ENCODE data around the gene CHST11. TPM values are rescaled to one million over a fixed set of nuclear protein-coding genes. Genes with fewer than 3 reads are reported as not detected.

Gene CHST11
- total and polyA plus RNA-seq, 9 of the 15 experiments (the other 6 are each of a cell fraction or from before 2014, with no cell fraction given), result 2.3 to 38.7 (median 15.0) TPM

GRCh38 chr12:104478396-104479122 is 21.8 kb downstream of the CHST11 start (continued):
- TF ChIP-seq USF2 (CRISPR knock-in tag; IDR thresholded peaks at IDR 0.05), result no peak
- no peak for TF ChIP-seq ZBTB7A (IDR thresholded peaks at IDR 0.05; ENCODE audit: borderline replicate concordance, control insufficient read depth, low read depth, low read length)
- no peak for TF ChIP-seq CLOCK (CRISPR knock-in tag; IDR thresholded peaks at IDR 0.05; ENCODE audit: borderline replicate concordance)
- no peak for TF ChIP-seq CGGBP1 (CRISPR knock-in tag; IDR thresholded peaks at IDR 0.05)
- TF ChIP-seq ID3 (CRISPR knock-in tag; IDR thresholded peaks at IDR 0.05), result no peak
- TF ChIP-seq ID3 (tag; IDR thresholded peaks at IDR 0.05), result peak; percentile 15; the same call in 1 of the 2 replicates
- TF ChIP-seq THAP7 (CRISPR knock-in tag; IDR thresholded peaks at IDR 0.05), result no peak
- no peak for TF ChIP-seq E2F4 (CRISPR knock-in tag; IDR thresholded peaks at IDR 0.05; ENCODE audit: low read depth)
- TF ChIP-seq ZNF311 (CRISPR knock-in tag; IDR thresholded peaks at IDR 0.05), result no peak
- no peak for TF ChIP-seq HOMEZ (CRISPR knock-in tag; IDR thresholded peaks at IDR 0.05)
- peak; percentile 100 for TF ChIP-seq HMBOX1 (IDR thresholded peaks at IDR 0.05)
- no peak for TF ChIP-seq MEIS2 (IDR thresholded peaks at IDR 0.05; ENCODE audit: partially characterized antibody)
- TF ChIP-seq KLF16 (IDR thresholded peaks at IDR 0.05), result no peak
- TF ChIP-seq HES1 (IDR thresholded peaks at IDR 0.05; ENCODE audit: low read depth), result no peak
- no peak for TF ChIP-seq KDM4B (IDR thresholded peaks at IDR 0.05; ENCODE audit: borderline replicate concordance in 2 of 2, low read depth in 1 of 2)
- no peak for TF ChIP-seq ZNF431 (CRISPR knock-in tag; IDR thresholded peaks at IDR 0.05)
- no peak for TF ChIP-seq HNRNPL (IDR thresholded peaks at IDR 0.05; ENCODE audit: low read depth, low read length)
